Measurements from ENCODE around the gene ARHGAP15. TPM values are rescaled to one million over a fixed set of nuclear protein-coding genes. Genes with fewer than 3 reads are reported as not detected.

Gene ARHGAP15
- total RNA-seq, 3 donors from 2014 or later, result 5.3 to 8.2 (median 5.8) TPM

GRCh38 chr2:143186876-143187275 is 57.7 kb downstream of the ARHGAP15 start:
- no peak for TF ChIP-seq CTCF (IDR thresholded peaks at IDR 0.05)
- H3K36me3 ChIP-seq (ENCODE audit: low read depth), result no peaks in the 10 kb centered on the region
- H3K4me3 ChIP-seq, result no peak overlapping the region
- intact Hi-C loops (cut with DNase I, micrococcal nuclease), result no loop called here
- ATAC-seq (no peak), DNase-seq (no peak)
- no peaks in the 10 kb centered on the region for H3K9me3 ChIP-seq
- no peaks in the 10 kb centered on the region for H3K4me1 ChIP-seq (ENCODE audit: low read depth)

- Histone ChIP-seq H3K36me3 (ENCODE audit: low read depth) (no peaks in the 10 kb centered on the region), H3K4me1 (ENCODE audit: low read depth) (no peaks in the 10 kb centered on the region), H3K9me3 (no peaks in the 10 kb centered on the region), H3K4me3 (no peak overlapping the region)
- DNase-seq (no peak), ATAC-seq (no peak)
- intact Hi-C loops (cut with DNase I, micrococcal nuclease), result no loop called here
- TF ChIP-seq CTCF (IDR thresholded peaks at IDR 0.05), result no peak
Observed at GRCh38 chr2:143190431-143190830, 61.2 kb downstream of the ARHGAP15 start.

- no peak for TF ChIP-seq CTCF (IDR thresholded peaks at IDR 0.05)
- Histone ChIP-seq H3K4me3 (no peak overlapping the region), H3K36me3 (ENCODE audit: low read depth) (no peaks in the 10 kb centered on the region), H3K9me3 (no peaks in the 10 kb centered on the region), H3K4me1 (ENCODE audit: low read depth) (no peaks in the 10 kb centered on the region)
- intact Hi-C loops (cut with DNase I, micrococcal nuclease), result no loop called here
- DNase-seq (no peak), ATAC-seq (no peak)
Observed at GRCh38 chr2:143192106-143192505, 62.9 kb downstream of the ARHGAP15 start.

- no peaks in the 10 kb centered on the region for H3K4me1 ChIP-seq (ENCODE audit: low read depth)
- DNase-seq, result no peak
- H3K36me3 ChIP-seq (ENCODE audit: low read depth), result no peaks in the 10 kb centered on the region
- ATAC-seq, result no peak
- no peaks in the 10 kb centered on the region for H3K9me3 ChIP-seq
- H3K4me3 ChIP-seq, result no peak overlapping the region
- TF ChIP-seq CTCF (IDR thresholded peaks at IDR 0.05), result no peak
- intact Hi-C loops (cut with DNase I, micrococcal nuclease), result no loop called here
Observed at GRCh38 chr2:143192716-143193115, 63.5 kb downstream of the ARHGAP15 start.

- no peak for ATAC-seq
- no peak overlapping the region for H3K4me3 ChIP-seq
- no peaks in the 10 kb centered on the region for H3K4me1 ChIP-seq (ENCODE audit: low read depth)
- H3K36me3 ChIP-seq (ENCODE audit: low read depth), result no peaks in the 10 kb centered on the region
- no peak for TF ChIP-seq CTCF (IDR thresholded peaks at IDR 0.05)
- no peak for DNase-seq
- H3K9me3 ChIP-seq, result no peaks in the 10 kb centered on the region
- intact Hi-C loops (cut with DNase I, micrococcal nuclease), result no loop called here
Observed at GRCh38 chr2:143193121-143193520, 63.9 kb downstream of the ARHGAP15 start.

GRCh38 chr2:143195511-143195910 is 66.3 kb downstream of the ARHGAP15 start:
- no peaks in the 10 kb centered on the region for H3K9me3 ChIP-seq
- no peak for DNase-seq
- no peaks in the 10 kb centered on the region for H3K4me1 ChIP-seq (ENCODE audit: low read depth)
- no peak for TF ChIP-seq CTCF (IDR thresholded peaks at IDR 0.05)
- no peak overlapping the region for H3K4me3 ChIP-seq
- intact Hi-C loops (cut with DNase I, micrococcal nuclease), result no loop called here
- no peaks in the 10 kb centered on the region for H3K36me3 ChIP-seq (ENCODE audit: low read depth)
- no peak for ATAC-seq
